Tibial artery (tissue), 4 donors: Measurements from ENCODE around the gene VPS33A.
A peak's percentile ranks its signal among the peaks of the same experiment; 100 is the strongest.

ENCODE experiments used
- DNase-seq, 2 donors: peaks; one replicate each; pipeline ENCODE4 v3.0.0-alpha.2; 2019
- H3K27ac ChIP-seq, 2 donors: fragments of 200-600 bp; sonication (generic) in 1 of 2; 1 replicate in 1 of 2; 2 replicates in 1 of 2; pipeline ENCODE4 v1.5.1; 2018 to 2019; ENCODE audit warnings: mild to moderate bottlenecking in 1 of 2
- H3K27me3 ChIP-seq, 2 donors: fragments of 200-600 bp; sonication (generic) in 1 of 2; one replicate each; pipeline versions ENCODE4 v1.5.1 to v1.6.0; 2016 to 2019
- H3K36me3 ChIP-seq, 3 donors: fragments of 200-600 bp; sonication (generic) in 2 of 3; one replicate each; pipeline ENCODE4 v1.5.1; 2016 to 2019; ENCODE audit warnings: mild to moderate bottlenecking in 2 of 3
- H3K4me1 ChIP-seq, 4 donors: fragments of 200-600 bp; sonication (generic) in 2 of 4; 1 replicate in 3 of 4; 2 replicates in 1 of 4; pipeline ENCODE4 v1.5.1; 2016 to 2019
- H3K4me3 ChIP-seq, 2 donors: fragments of 200-600 bp; sonication (generic) in 1 of 2; 1 replicate in 1 of 2; 2 replicates in 1 of 2; pipeline ENCODE4 v1.5.1; 2018 to 2019; ENCODE audit warnings: mild to moderate bottlenecking in 2 of 2
- H3K9me3 ChIP-seq, 3 donors: fragments of 200-600 bp; sonication (generic) in 1 of 3; one replicate each; pipeline ENCODE4 v1.5.1; 2016 to 2019
- intact Hi-C: fragments of 100-400 bp; cut with DNase I; formaldehyde crosslinking; loops from one replicate; pipeline ENCODE4 v1.15.0; 2023; ENCODE audit warnings: low total_unique reads
- TF ChIP-seq, protein P1 (sequence below), 2 experiments: fragments of 200-600 bp in 1 of 2; fragments of 450-650 bp in 1 of 2; IDR thresholded peaks; one replicate each; pipeline ENCODE4 v1.5.1; 2017 to 2019; ENCODE audit warnings: antibody characterized with exemption in 2 of 2, mild to moderate bottlenecking in 1 of 2, moderate library complexity in 1 of 2

Gene VPS33A

DNA sequence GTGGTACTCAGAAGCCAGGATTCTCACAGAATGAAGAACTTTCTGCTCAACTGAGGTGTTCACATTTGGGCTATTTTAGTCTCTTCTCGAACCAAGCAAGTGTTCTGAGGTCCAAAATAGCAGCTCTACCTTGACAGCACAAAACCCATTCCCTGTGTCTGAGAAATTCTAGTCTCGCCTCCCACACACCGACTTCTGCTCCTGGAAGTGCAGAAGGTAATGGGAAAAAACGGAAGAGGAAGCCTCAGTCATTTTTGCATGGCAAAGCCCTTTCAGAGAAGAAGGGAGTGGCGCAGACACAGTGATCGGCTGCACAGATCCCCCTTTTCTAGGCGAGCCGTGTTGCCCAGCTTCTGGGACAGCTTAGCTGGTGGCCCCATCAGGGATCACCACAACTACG lies 31.2 kb upstream of the VPS33A start:
- no peak for DNase-seq
- peaks cover 49 to 75% (median 58%) of the 10 kb centered on the region in 3 donors for H3K36me3 ChIP-seq

DNA sequence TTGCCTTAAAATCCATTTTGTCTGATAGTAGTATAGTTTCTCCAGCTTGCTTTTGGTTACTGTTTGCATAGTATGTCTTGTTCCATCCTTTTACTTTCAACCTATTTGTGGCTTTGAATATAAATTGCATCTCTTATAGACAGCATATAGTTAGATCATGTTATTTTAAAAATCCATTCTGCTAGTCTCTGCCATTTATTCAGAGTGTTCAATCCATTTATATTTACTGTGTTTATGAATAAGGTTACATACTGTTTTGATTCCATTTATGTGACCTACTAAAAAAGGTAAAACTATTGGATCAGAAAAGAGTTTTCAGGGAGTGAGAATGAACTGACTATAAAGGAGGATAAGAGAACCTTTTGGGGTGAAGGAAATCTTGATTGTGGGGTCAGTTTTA lies 29.6 kb upstream of the VPS33A start:
- TF ChIP-seq, protein P1, sequence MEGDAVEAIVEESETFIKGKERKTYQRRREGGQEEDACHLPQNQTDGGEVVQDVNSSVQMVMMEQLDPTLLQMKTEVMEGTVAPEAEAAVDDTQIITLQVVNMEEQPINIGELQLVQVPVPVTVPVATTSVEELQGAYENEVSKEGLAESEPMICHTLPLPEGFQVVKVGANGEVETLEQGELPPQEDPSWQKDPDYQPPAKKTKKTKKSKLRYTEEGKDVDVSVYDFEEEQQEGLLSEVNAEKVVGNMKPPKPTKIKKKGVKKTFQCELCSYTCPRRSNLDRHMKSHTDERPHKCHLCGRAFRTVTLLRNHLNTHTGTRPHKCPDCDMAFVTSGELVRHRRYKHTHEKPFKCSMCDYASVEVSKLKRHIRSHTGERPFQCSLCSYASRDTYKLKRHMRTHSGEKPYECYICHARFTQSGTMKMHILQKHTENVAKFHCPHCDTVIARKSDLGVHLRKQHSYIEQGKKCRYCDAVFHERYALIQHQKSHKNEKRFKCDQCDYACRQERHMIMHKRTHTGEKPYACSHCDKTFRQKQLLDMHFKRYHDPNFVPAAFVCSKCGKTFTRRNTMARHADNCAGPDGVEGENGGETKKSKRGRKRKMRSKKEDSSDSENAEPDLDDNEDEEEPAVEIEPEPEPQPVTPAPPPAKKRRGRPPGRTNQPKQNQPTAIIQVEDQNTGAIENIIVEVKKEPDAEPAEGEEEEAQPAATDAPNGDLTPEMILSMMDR (IDR thresholded peaks at IDR 0.05) = no peak
- no peaks in the 10 kb centered on the region for H3K9me3 ChIP-seq
- H3K27me3 ChIP-seq = no peaks in the 10 kb centered on the region
- H3K4me3 ChIP-seq = no peak overlapping the region
- DNase-seq = no peak
- H3K4me1 ChIP-seq = no peaks in the 10 kb centered on the region
- no peak overlapping the region for H3K27ac ChIP-seq
- H3K36me3 ChIP-seq = peaks cover 57 to 74% (median 65%) of the 10 kb centered on the region in 3 donors
- intact Hi-C loops = no loop called here

More for the DNA sequence above, 31.2 kb upstream of the VPS33A start:
- no peaks in the 10 kb centered on the region for H3K4me1 ChIP-seq
- no peaks in the 10 kb centered on the region for H3K27me3 ChIP-seq
- no peaks in the 10 kb centered on the region for H3K9me3 ChIP-seq
- H3K4me3 ChIP-seq = no peak overlapping the region
- intact Hi-C loops = no loop called here
- TF ChIP-seq, protein P1 (IDR thresholded peaks at IDR 0.05) = no peak
- no peak overlapping the region for H3K27ac ChIP-seq

DNA sequence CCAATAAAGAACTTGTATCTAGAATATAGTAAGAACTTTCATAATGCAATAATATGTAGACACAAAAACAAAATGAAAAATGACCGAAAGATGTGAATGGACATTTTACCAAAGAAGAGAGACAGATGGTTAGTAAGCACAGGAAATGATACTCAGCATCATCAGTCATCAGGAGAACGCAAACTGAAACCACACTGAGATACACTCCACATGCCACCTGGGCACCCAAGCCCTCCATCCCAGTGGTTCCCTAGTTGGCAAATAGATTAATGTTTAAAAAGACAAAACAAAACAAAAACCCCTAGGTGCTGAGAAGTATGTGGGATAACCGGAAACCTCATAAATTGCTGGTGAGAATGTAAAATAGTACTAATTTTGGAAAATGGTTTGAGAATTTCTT lies 26.8 kb upstream of the VPS33A start:
- intact Hi-C loops = no loop called here
- DNase-seq = no peak
- H3K27ac ChIP-seq = no peak overlapping the region
- H3K9me3 ChIP-seq = no peaks in the 10 kb centered on the region
- no peak overlapping the region for H3K4me3 ChIP-seq
- no peaks in the 10 kb centered on the region for H3K4me1 ChIP-seq
- H3K36me3 ChIP-seq = peaks cover 43 to 64% (median 62%) of the 10 kb centered on the region in 3 donors
- no peaks in the 10 kb centered on the region for H3K27me3 ChIP-seq
- TF ChIP-seq, protein P1 (IDR thresholded peaks at IDR 0.05) = no peak

DNA sequence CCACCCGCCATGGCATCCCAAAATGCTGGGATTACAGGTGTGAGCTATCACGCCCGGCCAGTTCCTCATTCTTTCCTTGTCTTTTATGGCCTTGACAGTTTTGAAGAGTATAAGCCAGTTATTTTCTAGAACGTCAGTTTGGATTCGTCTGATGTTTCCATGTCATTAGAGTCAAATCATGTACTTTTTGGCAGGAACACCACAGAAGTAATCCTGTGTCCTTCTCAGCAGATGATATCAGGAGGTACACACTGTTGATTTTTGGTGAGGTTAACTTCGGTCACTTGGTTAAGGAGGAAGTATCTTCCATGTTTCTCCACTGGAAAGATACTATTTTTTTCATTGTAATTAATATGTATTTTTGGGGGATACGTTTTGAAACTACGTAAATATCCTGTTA lies 25.1 kb upstream of the VPS33A start:
- no peaks in the 10 kb centered on the region for H3K9me3 ChIP-seq
- DNase-seq = no peak
- no peaks in the 10 kb centered on the region for H3K4me1 ChIP-seq
- no peak overlapping the region for H3K4me3 ChIP-seq
- intact Hi-C loops = no loop called here
- peaks cover 42 to 64% (median 60%) of the 10 kb centered on the region in 3 donors for H3K36me3 ChIP-seq
- TF ChIP-seq, protein P1 (IDR thresholded peaks at IDR 0.05) = no peak
- H3K27ac ChIP-seq = no peak overlapping the region
- no peaks in the 10 kb centered on the region for H3K27me3 ChIP-seq

DNA sequence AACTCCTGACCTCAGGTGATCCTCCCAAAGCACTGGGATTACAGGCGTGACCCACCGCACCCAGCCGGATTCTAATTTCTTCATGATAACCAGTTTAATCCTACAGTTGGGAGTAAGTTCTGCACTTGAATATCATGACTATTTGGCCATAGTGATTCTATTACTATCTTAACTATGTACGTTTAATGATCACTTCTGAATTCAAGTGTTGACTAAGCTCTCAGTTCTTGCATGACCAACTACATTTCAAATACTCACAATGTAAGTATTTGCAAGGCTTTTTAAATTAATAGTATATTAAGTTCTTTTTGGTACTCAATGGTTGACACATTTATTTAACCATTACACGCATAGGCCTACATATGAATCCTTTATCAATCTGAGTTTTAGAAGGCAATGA lies 17.4 kb upstream of the VPS33A start:
- Histone ChIP-seq H3K9me3 (no peaks in the 10 kb centered on the region), H3K4me3 (no peak overlapping the region), H3K36me3 (peaks cover 32 to 69% (median 32%) of the 10 kb centered on the region in 3 donors), H3K27ac (no peak overlapping the region), H3K27me3 (no peaks in the 10 kb centered on the region), H3K4me1 (peaks cover 0 to 16% (median 0%) of the 10 kb centered on the region in 4 donors)
- TF ChIP-seq, protein P1 (IDR thresholded peaks at IDR 0.05) = no peak
- DNase-seq = no peak
- intact Hi-C loops = no loop called here

DNA sequence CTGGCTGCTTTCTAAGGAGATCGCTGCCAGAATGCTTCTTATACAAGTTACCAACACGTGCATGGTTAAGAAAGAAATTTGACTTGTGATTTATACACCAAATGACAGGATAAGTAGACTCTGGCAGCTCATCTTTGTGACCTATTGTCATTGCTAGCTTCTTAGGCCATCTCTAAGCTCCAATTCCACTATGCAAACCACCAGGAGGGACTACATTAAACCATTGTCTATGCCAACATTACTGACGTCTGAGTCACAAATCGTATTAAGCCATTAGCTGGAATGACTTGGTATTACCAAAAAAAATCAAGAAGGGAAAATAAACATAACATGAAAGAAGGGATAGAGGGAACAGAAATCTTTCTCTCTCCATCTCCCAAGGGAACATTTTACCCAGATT lies 15.8 kb upstream of the VPS33A start:
- intact Hi-C loops = no loop called here
- Histone ChIP-seq H3K27me3 (no peaks in the 10 kb centered on the region), H3K36me3 (peaks cover 31 to 67% (median 37%) of the 10 kb centered on the region in 3 donors)

More for the DNA sequence above, 15.8 kb upstream of the VPS33A start:
- Histone ChIP-seq H3K4me1 (peaks cover 0 to 16% (median 0%) of the 10 kb centered on the region in 4 donors), H3K9me3 (no peaks in the 10 kb centered on the region), H3K4me3 (no peak overlapping the region), H3K27ac (peak overlapping the region in 1 of 2 donors; percentile 35)
- DNase-seq = no peak
- TF ChIP-seq, protein P1 (IDR thresholded peaks at IDR 0.05) = no peak
